GM19438 (cell line): ENCODE results near the gene SACM1L.
"Not testable (repeated sequence)": the region's sequence is repeated elsewhere in the genome, so short reads cannot be mapped to it uniquely, and the experiment has no call there.

Source experiments
- ATAC-seq: cut with Tn5 transposase; IDR thresholded peaks from one replicate; pipeline ENCODE4 v1.9.1; 2021; ENCODE audit warnings: low read depth; ENCODE audit not compliant: unreplicated experiment

Gene SACM1L

DNA sequence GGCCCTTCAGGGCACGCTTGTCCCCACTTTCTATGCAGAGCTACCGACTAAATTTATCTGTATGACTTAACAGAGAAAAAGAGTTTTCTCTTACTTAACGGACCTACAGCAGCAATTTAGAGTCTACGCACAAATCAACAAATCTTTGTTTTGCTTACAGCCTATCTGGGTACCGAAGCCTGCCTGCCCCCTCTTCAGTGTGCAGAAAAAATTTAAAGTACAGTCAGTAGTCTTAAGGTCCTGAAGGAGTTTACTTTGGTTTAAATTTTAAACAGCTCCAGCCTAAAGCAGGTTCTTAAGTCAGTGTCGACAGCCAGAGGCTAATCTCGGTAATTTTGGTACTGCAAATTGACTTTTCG, 570 bp downstream of the SACM1L start:
- no peak for ATAC-seq

DNA sequence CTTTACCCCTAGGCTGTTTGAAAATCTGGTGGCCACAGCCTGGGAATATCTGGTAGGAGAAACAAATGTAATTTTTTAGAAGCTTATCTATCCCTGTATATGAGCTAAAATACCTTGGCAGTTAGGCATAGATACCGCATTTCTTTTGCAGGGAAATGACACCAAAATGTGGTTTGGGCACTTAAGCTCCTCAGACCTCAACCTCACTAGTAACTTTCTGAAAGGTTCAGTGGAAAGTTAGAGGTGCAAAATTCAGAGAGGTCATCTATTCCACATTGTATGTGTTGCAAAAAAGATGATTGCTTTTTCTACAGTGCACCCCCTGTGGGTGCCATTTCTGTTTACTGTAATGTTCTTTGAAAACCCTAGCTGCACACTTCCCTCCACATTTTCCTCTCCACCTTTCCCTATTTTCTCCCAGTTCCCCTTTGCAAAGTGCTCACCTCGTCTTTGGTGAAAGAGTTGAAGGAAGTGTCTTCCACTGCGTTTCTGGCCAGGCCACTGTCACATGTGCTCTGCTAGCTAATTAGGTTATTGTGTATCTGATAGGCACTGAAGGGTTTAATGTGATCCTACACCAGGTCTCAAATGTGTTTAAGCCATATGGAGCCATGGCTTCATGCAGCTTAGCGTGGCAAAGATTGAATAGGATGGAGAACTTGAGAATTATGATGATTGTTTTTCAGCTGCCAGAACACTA, 1.3 kb downstream of the SACM1L start:
- ATAC-seq: no peak

- ATAC-seq: no peak
Observed at GRCh38 chr3:45691842-45692241, 2.6 kb downstream of the SACM1L start.

- no peak for ATAC-seq
Observed at GRCh38 chr3:45692866-45693265, 3.7 kb downstream of the SACM1L start.

GRCh38 chr3:45693941-45694521, 4.8 kb downstream of the SACM1L start:
- no peak for ATAC-seq

- not testable (repeated sequence) for ATAC-seq
Observed at GRCh38 chr3:45695166-45695565, 6.0 kb downstream of the SACM1L start.

DNA sequence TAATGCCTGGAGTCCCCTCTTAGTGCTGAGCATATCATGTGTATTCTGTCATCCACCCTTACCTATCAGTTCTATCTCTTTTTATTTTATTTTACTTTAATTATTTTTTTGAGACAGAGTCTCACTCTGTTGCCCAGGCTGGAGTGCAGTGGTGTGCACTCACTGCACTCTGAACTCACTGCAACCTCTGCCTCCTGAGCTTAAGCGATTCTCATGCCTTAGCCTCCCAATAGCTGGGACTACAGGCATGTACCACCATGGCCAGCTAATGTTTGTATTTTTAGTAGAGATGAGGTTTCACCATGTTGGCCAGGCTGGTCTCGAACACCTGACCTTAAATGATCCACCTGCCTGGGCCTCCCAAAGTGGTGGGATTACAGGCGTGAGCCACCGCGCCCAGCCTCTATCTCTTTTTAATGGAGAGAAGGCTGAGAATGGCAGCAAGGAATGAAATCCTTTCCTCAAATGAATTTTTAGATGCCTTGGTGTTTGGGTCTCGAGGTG, 11.4 kb downstream of the SACM1L start:
- ATAC-seq: no peak

GRCh38 chr3:45701172-45701867, 12.1 kb downstream of the SACM1L start:
- ATAC-seq: no peak

GRCh38 chr3:45704301-45704943, 15.2 kb downstream of the SACM1L start:
- no peak for ATAC-seq

- ATAC-seq: no peak
Observed at GRCh38 chr3:45705839-45706808, 16.9 kb downstream of the SACM1L start.

- ATAC-seq: no peak
Observed at GRCh38 chr3:45711931-45712330, 22.7 kb downstream of the SACM1L start.

DNA sequence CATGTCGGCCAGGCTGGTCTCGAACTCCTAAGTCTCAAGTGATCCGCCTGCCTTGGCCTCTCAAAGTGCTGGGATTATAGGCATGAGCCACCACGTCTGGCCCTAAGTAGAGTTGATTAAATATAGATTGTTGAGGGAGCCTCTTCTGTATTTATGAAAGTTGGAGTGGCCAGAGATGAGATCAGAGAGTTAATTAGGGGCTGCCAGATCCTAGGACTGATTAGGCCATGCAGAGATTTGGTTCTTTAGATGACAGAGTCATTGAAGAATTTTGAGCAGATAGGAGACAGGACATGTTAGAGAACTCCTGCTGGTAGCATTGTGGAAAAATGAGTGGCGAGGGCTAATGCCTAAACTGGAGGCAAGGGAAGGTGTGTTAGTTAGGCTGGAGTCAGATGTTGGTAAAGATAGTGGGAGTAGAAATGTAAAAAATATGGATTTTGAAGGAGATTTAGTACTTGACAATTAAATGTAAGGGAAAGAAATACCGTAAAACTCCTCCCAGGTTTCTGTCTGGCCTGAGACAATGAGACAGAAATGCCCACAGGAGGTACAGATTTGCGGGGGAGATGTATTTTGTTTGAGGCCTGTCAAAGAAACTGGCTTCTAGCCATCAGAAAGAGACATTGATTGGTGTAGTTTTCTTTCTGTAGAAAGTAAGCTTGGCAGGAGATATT, 23.4 kb downstream of the SACM1L start:
- ATAC-seq: no peak

- no peak for ATAC-seq
Observed at GRCh38 chr3:45715945-45716344, 26.7 kb downstream of the SACM1L start.

DNA sequence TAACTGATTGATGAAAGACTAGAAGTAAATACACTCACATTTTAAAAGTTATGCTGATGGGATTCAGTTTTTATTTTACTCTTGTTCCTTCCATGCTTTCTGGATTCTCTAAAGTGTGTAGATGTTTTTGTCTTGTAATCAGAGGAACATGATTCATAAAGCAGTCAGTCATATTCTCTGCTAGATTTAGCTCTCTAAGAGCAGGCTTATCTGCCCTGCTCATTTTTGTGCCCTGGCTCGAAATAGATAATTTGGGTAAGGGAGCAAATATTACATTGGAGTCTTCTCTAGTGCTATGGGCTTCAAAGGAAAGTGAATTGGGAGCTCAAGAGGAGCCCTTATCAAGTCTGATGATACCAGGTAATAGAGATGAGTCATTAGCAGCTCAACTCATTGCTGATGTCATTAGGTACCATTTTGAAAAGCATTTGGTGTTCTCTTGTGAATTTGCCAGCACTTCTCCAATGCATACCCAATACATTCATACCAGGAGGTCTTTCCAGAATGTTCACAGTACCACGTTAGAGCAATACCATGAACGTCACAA, 27.7 kb downstream of the SACM1L start:
- ATAC-seq: no peak

DNA sequence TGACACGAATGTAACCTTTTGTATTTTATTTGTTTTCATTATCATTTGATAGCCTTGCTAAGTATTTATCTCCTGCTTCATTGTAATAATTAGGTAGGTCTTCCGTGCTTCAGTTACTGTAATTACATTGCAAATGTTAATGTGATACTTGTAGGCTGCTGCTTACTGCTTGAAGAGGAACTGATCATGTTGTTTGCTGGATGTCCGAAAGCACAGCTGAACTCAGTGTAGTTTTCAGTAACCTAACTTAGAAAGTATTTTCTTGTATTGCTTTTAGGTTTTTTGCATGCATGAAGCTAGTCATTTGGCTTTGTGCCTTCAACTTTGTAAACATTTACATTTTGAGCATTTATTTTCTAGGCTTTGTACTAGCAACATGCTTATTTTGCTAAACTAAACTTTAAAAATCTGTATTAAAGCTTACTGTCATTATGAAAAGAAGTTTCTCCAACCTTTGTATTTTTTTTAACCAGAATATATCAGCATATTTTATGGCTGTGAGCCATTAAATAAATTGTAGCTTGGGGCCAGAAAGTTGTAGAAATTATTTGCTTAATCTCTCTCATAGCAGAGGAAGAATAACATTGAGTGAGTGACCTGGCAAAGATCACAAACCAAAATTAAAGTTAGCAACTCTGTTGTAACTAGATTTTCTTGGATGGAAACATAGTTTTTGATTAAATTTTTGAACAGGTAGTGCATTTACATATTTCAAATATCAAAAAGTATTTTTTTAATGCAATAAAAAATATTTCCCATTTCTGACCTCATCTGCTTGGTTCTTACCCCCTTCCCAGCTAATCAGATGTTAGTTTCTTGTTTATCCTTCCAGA, 30.7 kb downstream of the SACM1L start:
- no peak for ATAC-seq

DNA sequence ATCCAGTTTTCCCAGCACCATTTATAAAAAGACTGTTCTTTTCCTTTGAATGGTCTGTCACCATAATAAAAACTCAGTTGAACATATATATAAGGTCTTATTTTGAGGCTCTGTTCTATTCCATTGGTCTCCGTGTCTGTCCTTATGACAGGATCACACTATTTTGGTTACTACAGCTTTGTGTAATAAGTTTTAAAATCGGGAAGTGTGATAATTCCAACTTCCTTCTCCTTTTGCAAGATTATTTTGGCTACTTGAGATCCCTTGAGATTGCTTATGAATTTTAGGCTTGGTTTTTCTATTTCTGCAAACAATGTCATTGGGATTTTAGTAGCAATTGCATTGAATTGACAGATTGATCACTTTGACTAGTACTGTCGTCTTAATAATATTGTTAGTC, 35.7 kb downstream of the SACM1L start:
- ATAC-seq: no peak

GRCh38 chr3:45729614-45730013, 40.4 kb downstream of the SACM1L start:
- ATAC-seq: no peak

GRCh38 chr3:45730409-45731154, 41.4 kb downstream of the SACM1L start:
- ATAC-seq: no peak
